Fibroblast of pulmonary artery (primary cell): ENCODE measurements around the gene TMEM215.

Experiments used
- DNase-seq: peaks from one replicate; pipeline ENCODE4 v3.0.0-alpha.2; 2010; ENCODE audit warnings: low read depth
- H3K4me3 ChIP-seq: replicated peaks from 2 replicates; pipeline ENCODE4 v1.5.1; 2011; ENCODE audit warnings: low read depth, mild to moderate bottlenecking, control low read depth, low read length, moderate library complexity
- TF ChIP-seq, protein P1 (sequence below): IDR thresholded peaks from 2 replicates; pipeline ENCODE4 v1.5.1; 2011; ENCODE audit warnings: mild to moderate bottlenecking, control low read depth, low read length, inconsistent platforms; ENCODE audit errors: missing control alignments

TMEM215 gene, protein sequence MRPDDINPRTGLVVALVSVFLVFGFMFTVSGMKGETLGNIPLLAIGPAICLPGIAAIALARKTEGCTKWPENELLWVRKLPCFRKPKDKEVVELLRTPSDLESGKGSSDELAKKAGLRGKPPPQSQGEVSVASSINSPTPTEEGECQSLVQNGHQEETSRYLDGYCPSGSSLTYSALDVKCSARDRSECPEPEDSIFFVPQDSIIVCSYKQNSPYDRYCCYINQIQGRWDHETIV

DNA sequence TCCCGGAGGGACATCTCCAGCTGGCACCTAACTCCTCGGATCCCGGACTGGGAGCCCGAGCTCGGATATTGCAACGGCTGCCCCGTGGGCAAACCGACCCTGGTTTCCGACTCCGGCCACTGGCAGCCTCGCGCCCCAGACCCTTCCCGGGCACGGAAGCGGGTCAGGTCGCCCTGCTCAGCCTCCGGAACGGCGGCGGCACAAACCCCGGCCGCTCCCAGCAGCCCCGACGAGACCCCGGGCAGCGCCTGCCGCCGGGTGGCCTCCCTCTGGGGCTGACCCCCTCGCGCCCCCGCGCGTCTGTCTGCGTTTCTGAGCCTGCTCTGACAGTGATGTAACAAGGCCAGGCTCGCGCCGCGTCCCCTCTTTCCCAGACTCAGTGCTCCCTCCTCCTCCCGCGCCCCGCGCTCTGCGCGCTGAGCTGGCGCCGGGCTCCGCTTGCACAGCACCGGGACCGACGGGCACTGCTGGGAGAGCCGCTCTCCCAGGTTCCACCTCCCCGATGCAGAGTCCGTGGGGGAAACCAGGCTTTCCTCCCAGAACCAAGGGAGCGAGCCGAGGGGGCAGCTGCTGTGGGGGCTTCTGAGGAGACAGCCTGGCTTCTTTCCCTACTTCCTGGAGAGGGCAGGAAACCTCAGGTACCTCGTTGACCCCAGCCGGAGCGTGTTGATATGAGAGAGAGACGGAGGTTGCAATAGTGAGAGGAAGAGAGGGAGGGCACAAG, at the start of gene TMEM215:
TSS of gene TMEM215 (plus strand) at position 373 of the 724 bp plus-strand sequence. CDS start 644 bp downstream, outside the sequence.
- no peak within 1 kb of the TSS for H3K4me3 ChIP-seq
- TF ChIP-seq, protein P1, sequence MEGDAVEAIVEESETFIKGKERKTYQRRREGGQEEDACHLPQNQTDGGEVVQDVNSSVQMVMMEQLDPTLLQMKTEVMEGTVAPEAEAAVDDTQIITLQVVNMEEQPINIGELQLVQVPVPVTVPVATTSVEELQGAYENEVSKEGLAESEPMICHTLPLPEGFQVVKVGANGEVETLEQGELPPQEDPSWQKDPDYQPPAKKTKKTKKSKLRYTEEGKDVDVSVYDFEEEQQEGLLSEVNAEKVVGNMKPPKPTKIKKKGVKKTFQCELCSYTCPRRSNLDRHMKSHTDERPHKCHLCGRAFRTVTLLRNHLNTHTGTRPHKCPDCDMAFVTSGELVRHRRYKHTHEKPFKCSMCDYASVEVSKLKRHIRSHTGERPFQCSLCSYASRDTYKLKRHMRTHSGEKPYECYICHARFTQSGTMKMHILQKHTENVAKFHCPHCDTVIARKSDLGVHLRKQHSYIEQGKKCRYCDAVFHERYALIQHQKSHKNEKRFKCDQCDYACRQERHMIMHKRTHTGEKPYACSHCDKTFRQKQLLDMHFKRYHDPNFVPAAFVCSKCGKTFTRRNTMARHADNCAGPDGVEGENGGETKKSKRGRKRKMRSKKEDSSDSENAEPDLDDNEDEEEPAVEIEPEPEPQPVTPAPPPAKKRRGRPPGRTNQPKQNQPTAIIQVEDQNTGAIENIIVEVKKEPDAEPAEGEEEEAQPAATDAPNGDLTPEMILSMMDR, result no peak
- peak; percentile 3 for DNase-seq

DNA sequence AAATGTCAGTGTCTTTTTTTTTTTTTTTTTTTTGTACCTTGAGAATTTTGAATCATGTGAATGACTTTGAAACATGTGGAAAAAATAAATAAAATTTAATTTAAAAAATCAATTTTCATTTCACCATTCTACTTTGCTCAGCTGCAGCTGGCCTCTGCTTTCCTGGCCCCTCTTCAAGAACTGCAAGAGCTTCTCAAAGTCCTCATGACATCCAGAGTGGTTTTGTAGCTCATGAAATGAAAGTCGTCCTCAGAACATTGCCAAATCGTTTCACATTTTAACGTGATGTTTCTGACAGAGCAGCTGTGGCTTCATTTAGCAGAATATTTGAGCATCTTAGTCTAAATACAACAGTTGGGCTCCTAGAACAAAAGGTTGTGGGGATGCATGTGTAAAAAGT, 47.9 kb upstream of the TMEM215 start:
- no peak for DNase-seq
- TF ChIP-seq, protein P1, result no peak

DNA sequence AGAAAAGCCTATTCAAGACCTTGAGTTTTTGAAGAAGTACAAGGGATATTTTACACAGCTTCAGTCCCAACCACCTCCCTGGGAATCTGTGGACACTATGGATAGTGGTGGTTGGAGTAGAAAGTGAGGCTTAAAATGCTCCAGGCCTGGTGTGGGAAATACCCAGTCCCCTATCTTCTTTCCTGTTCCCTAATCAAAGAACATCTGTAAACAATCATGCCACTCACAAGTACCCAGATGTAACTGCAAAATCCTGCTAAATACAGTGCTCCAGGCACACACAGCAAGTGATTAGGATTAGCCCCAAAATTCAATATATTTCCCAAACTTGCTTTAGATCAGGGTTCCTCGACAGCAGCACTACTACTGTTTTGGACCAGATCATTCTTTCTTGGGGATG, 46.0 kb upstream of the TMEM215 start:
- DNase-seq, result no peak
- TF ChIP-seq, protein P1, result no peak
- H3K4me3 ChIP-seq, result no peak overlapping the region

More for the DNA sequence above, 47.9 kb upstream of the TMEM215 start:
- H3K4me3 ChIP-seq, result no peak overlapping the region

DNA sequence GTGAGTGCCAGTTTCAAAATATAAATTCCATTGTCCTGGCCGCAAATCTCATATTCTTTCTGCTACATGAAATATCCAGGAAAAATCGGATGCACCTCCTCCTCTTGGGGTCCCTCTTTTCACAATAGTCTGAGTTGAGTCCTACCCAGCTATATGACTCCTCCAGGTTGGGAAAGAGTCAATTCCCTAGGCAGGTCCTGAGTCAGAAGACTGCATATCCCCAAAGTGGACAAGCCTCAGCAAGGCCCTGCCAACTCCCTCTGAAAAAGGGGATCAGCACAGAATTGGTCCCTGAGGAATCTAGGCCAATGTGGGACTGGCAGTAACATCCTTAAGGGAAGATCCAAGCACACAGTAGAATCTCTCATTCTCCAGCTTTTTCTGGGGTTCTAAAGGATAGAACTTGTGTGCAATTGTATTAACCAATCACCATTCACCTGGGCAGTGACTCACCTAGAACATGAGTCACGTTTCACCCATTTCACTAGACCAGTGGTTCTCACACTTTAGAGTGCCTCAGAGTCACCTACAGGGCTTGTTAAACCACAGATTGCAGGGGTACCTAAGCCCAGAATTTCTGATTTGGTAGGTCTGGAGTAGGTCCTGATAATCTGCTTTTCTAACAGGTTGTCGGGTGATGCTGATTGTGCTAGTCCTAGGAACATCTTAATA, 44.7 kb upstream of the TMEM215 start:
- H3K4me3 ChIP-seq, result no peak overlapping the region
- TF ChIP-seq, protein P1, result no peak
- no peak for DNase-seq

DNA sequence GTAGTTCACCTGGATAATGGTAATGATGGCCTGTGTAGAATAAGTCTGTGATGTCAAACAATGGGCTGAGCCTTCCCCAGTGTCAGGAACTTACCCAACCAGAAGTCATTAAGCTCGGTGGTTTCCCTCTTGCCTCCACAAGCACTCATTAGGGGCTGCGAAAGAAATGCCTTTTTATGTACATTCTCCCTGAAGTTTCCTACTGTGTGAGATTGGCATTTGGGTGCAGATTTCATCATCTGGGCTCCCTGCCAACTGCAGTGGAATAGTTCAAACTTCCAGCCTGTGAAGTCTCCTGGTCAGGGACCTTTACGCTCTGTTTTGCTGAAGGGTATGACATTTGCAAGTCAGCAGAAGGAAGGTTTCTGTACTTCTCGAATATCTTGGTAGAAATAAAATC, 41.6 kb upstream of the TMEM215 start:
- peak; percentile 43 for DNase-seq
- no peak overlapping the region for H3K4me3 ChIP-seq
- TF ChIP-seq, protein P1, result no peak

DNA sequence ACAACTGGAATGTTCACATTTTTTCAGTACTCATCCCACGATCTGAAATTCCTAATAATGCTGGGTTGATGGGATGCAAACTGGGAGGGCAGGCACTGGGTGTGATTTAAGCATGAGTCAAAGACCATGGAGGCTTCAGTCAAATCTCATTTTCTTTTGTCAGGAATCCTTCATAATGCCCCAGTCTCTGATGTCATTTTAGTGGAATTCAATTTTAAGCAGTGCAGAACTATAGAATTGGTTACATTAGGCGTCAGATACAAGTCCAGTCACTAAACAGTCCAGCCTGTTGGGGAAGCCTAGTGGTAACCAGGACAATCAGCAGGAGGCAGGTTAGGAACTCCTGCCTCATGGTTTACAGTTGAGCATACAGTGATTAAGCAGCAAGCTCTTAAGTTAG, 41.0 kb upstream of the TMEM215 start:
- H3K4me3 ChIP-seq, result no peak overlapping the region
- TF ChIP-seq, protein P1, result no peak
- DNase-seq, result peak; percentile 7
